Cardiac muscle cell (in vitro differentiated cells and primary cell): ENCODE data around the gene HSF4. TPM values are rescaled to one million over a fixed set of nuclear protein-coding genes. Genes with fewer than 3 reads are reported as not detected.

Experiments used
- DNase-seq, 2 donors: peaks; one replicate each; pipeline versions ENCODE4 v3.0.0 to v3.0.0-alpha.2; 2010 to 2017; ENCODE audit warnings: low read depth in 1 of 2, low spot score in 1 of 2
- H3K27ac ChIP-seq: fragments of 200-600 bp; sonication (generic); 2 replicates; pipeline ENCODE4 v1.5.1; 2016
- H3K27me3 ChIP-seq: fragments of 200-600 bp; sonication (generic); 2 replicates; pipeline ENCODE4 v1.6.0; 2016; ENCODE audit warnings: control low read depth
- H3K36me3 ChIP-seq: fragments of 200-600 bp; sonication (generic); 2 replicates; pipeline ENCODE4 v1.5.1; 2016; ENCODE audit warnings: control low read depth
- H3K4me1 ChIP-seq: fragments of 200-600 bp; sonication (generic); 2 replicates; pipeline ENCODE4 v1.8.1; 2017; ENCODE audit warnings: low read depth, mild to moderate bottlenecking, mixed run types
- H3K4me3 ChIP-seq: fragments of 200-600 bp; sonication (generic); 2 replicates; pipeline ENCODE4 v1.5.1; 2016; ENCODE audit warnings: mild to moderate bottlenecking
- H3K9me3 ChIP-seq: fragments of 200-600 bp; sonication (generic); 2 replicates; pipeline ENCODE4 v1.5.1; 2017; ENCODE audit warnings: low read depth, mild to moderate bottlenecking, control low read depth
- polyA plus RNA-seq: library from polyadenylated mRNA; unstranded; fragments of >200 nt; fragmentation: Nextera tagmentation; extraction: Ambion mirVana; gene quantifications from 2 replicates; pipeline ENCODE4 v1.2.1, GENCODE V29; 2016
- total RNA-seq: library from RNA; depleted of rRNA; stranded (reverse); fragments of >200 nt; gene quantifications from 2 replicates; pipeline ENCODE4 v1.2.3, GENCODE V29; 2016
- TF ChIP-seq, protein P1 (sequence below): IDR thresholded peaks from 2 replicates; pipeline ENCODE4 v1.5.1; 2012; ENCODE audit warnings: low read depth, mild to moderate bottlenecking, low read length

Gene HSF4
- total and polyA plus RNA-seq, 2 experiments from 2014 or later: 1.7 to 7.9 TPM

DNA sequence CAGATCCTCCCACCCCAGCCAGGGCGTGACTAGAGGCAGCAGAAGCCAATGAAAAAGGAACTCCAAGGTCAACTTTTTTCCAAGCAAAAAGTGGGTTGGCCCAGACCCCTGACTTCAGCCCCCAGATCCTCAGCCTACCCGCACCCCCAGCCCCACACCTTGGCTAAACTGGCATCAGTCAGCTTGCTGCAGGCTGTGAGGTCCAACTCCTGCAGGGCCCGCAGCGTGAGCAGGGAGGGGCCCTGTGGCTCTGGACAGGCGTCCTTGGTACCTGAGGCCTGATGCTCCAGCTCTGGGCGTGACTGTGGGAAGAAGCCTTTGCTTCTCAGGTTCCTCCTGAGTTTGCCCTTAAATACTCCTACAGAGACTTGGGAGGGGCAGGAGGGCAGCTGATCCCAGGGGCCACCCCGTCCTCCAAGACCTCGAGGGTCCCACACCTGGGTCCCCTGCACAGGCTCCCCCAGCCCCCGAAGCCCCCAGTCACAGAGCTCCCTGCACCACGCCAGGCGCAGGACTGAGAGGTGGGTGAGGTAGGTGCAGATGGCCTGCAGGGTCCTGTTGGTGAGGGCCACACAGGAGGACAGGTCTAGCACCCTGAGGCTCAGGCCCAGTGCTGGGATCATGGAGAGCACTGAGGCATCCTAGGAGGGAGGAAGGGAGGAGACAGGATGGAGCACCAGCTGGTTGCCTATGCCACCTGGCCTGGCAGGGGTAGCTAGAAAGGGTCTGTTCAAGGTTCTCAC is 43.8 kb downstream of the HSF4 start:
- H3K4me1 ChIP-seq: no peaks in the 10 kb centered on the region
- no peak overlapping the region for H3K4me3 ChIP-seq

GRCh38 chr16:67209565-67209964 is 45.0 kb downstream of the HSF4 start:
- Histone ChIP-seq H3K9me3 (no peaks in the 10 kb centered on the region), H3K4me1 (no peaks in the 10 kb centered on the region), H3K4me3 (no peak overlapping the region), H3K27me3 (no peaks in the 10 kb centered on the region), H3K27ac (no peak overlapping the region), H3K36me3 (no peaks in the 10 kb centered on the region)
- no peak for DNase-seq
- TF ChIP-seq, protein P1, sequence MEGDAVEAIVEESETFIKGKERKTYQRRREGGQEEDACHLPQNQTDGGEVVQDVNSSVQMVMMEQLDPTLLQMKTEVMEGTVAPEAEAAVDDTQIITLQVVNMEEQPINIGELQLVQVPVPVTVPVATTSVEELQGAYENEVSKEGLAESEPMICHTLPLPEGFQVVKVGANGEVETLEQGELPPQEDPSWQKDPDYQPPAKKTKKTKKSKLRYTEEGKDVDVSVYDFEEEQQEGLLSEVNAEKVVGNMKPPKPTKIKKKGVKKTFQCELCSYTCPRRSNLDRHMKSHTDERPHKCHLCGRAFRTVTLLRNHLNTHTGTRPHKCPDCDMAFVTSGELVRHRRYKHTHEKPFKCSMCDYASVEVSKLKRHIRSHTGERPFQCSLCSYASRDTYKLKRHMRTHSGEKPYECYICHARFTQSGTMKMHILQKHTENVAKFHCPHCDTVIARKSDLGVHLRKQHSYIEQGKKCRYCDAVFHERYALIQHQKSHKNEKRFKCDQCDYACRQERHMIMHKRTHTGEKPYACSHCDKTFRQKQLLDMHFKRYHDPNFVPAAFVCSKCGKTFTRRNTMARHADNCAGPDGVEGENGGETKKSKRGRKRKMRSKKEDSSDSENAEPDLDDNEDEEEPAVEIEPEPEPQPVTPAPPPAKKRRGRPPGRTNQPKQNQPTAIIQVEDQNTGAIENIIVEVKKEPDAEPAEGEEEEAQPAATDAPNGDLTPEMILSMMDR: no peak

More for the DNA sequence above, 43.8 kb downstream of the HSF4 start:
- DNase-seq: no peak
- Histone ChIP-seq H3K36me3 (peaks cover 2% of the 10 kb centered on the region), H3K9me3 (no peaks in the 10 kb centered on the region), H3K27me3 (no peaks in the 10 kb centered on the region), H3K27ac (no peak overlapping the region)
- TF ChIP-seq, protein P1: no peak

- no peak overlapping the region for H3K4me3 ChIP-seq
- no peaks in the 10 kb centered on the region for H3K9me3 ChIP-seq
- H3K4me1 ChIP-seq: no peaks in the 10 kb centered on the region
- H3K36me3 ChIP-seq: no peaks in the 10 kb centered on the region
- no peak overlapping the region for H3K27ac ChIP-seq
- DNase-seq: no peak
- no peaks in the 10 kb centered on the region for H3K27me3 ChIP-seq
- TF ChIP-seq, protein P1: no peak
Measured at GRCh38 chr16:67210069-67210937, 45.8 kb downstream of the HSF4 start.

GRCh38 chr16:67211674-67212073 is 47.1 kb downstream of the HSF4 start:
- no peaks in the 10 kb centered on the region for H3K36me3 ChIP-seq
- TF ChIP-seq, protein P1: no peak
- no peak for DNase-seq
- no peaks in the 10 kb centered on the region for H3K9me3 ChIP-seq
- no peak overlapping the region for H3K27ac ChIP-seq
- no peak overlapping the region for H3K4me3 ChIP-seq
- no peaks in the 10 kb centered on the region for H3K27me3 ChIP-seq
- no peaks in the 10 kb centered on the region for H3K4me1 ChIP-seq

- H3K4me3 ChIP-seq: no peak overlapping the region
- TF ChIP-seq, protein P1: no peak
- H3K36me3 ChIP-seq: no peaks in the 10 kb centered on the region
- no peak for DNase-seq
- no peaks in the 10 kb centered on the region for H3K9me3 ChIP-seq
- no peaks in the 10 kb centered on the region for H3K27me3 ChIP-seq
- H3K27ac ChIP-seq: no peak overlapping the region
- no peaks in the 10 kb centered on the region for H3K4me1 ChIP-seq
Measured at GRCh38 chr16:67212766-67213165, 48.2 kb downstream of the HSF4 start.
